Measurements from ENCODE around the gene CYP1A1. TPM values are rescaled to one million over a fixed set of nuclear protein-coding genes. Genes with fewer than 3 reads are reported as not detected.

The CYP1A1 gene
- total and polyA plus RNA-seq, 2 experiments from 2014 or later = 0.16 to 1.4 TPM

GRCh38 chr15:74674161-74674560 lies 51.2 kb downstream of the CYP1A1 start (continued):
- TF ChIP-seq ETS1 (IDR thresholded peaks at IDR 0.05) (no peak), ZNF331 (CRISPR knock-in tag; IDR thresholded peaks at IDR 0.05; ENCODE audit: low read depth) (no peak)

- no peaks in the 10 kb centered on the region for H3F3A ChIP-seq (replicated peaks; ENCODE audit: low read depth)
- H3K4me3 Mint-ChIP-seq = no peak overlapping the region
- no peak overlapping the region for H2AFZ ChIP-seq
- no peak overlapping the region for H3K4me3 ChIP-seq
- H3K9me3 Mint-ChIP-seq = no peaks in the 10 kb centered on the region
- H4K20me1 ChIP-seq (replicated peaks; ENCODE audit: insufficient read depth) = peaks cover 12% of the 10 kb centered on the region
- ATAC-seq (no peak), DNase-seq (ENCODE audit: low spot score) (no peak)
- H3K36me3 ChIP-seq (ENCODE audit: insufficient read depth) = peaks cover 21% of the 10 kb centered on the region
- H3K27me3 Mint-ChIP-seq (ENCODE audit: insufficient read depth, low read depth, poor library complexity) = no peaks in the 10 kb centered on the region
- H3K4me1 ChIP-seq (ENCODE audit: insufficient read depth) = no peaks in the 10 kb centered on the region
- no peaks in the 10 kb centered on the region for H3K9me2 ChIP-seq (ENCODE audit: insufficient read depth)
- peaks cover 9% of the 10 kb centered on the region; the same call in 1 of the 2 replicates for H3K79me2 ChIP-seq (replicated peaks; ENCODE audit: insufficient read depth)
- no peak overlapping the region for H3K27ac Mint-ChIP-seq
- no peak for TF ChIP-seq ZNF462 (CRISPR knock-in tag; IDR thresholded peaks at IDR 0.05)
- TF ChIP-seq ETS1 (IDR thresholded peaks at IDR 0.05) = no peak
- TF ChIP-seq STAT1 (IDR thresholded peaks at IDR 0.05; ENCODE audit: unreplicated experiment) = no peak
- TF ChIP-seq CREB1 (CRISPR knock-in tag; IDR thresholded peaks at IDR 0.05; ENCODE audit: low read depth) = no peak
- no peak for TF ChIP-seq EZH2 (IDR thresholded peaks at IDR 0.05; ENCODE audit: low read depth, unreplicated experiment)
- TF ChIP-seq ZNF331 (CRISPR knock-in tag; IDR thresholded peaks at IDR 0.05; ENCODE audit: low read depth) = no peak
- no peak for TF ChIP-seq ZNF114 (CRISPR knock-in tag; IDR thresholded peaks at IDR 0.05)
- no peak for TF ChIP-seq POLR2AphosphoS5 (IDR thresholded peaks at IDR 0.05; ENCODE audit: low read depth)
- TF ChIP-seq CTCF (conservative IDR thresholded peaks at IDR 0.05; ENCODE audit: low read depth in 2 of 2) = no peak
- TF ChIP-seq JUNB (IDR thresholded peaks at IDR 0.05; ENCODE audit: unreplicated experiment) = no peak
- no peak for TF ChIP-seq NANOG (IDR thresholded peaks at IDR 0.05; ENCODE audit: borderline replicate concordance)
- TF ChIP-seq EZH2phosphoT487 (IDR thresholded peaks at IDR 0.05; ENCODE audit: unreplicated experiment) = no peak
- no peak overlapping the region for H3K27ac ChIP-seq (ENCODE audit: low read depth)
- H3K27me3 ChIP-seq (ENCODE audit: insufficient read depth) = no peaks in the 10 kb centered on the region
- H3K4me1 Mint-ChIP-seq = no peaks in the 10 kb centered on the region
- H3K4me2 ChIP-seq = no peak overlapping the region
- peaks cover 28% of the 10 kb centered on the region for H3K36me3 Mint-ChIP-seq (ENCODE audit: low read depth)
Measured at GRCh38 chr15:74669627-74670026, 55.7 kb downstream of the CYP1A1 start.

Data from GM23338 (cell line).